Neural cell (in vitro differentiated cells): Measurements from ENCODE around the gene SERPINH1.

Experiments used
- EP300 ChIP-seq: fragments of 450-650 bp; conservative IDR thresholded peaks from 2 replicates; pipeline ENCODE4 v1.6.1; 2014; ENCODE audit warnings: antibody characterized with exemption, mild to moderate bottlenecking, moderate library complexity; ENCODE audit not compliant: poor library complexity, severe bottlenecking
- TAF1 ChIP-seq: IDR thresholded peaks from 2 replicates; pipeline ENCODE4 v1.6.1; 2012; ENCODE audit warnings: low read depth

DNA sequence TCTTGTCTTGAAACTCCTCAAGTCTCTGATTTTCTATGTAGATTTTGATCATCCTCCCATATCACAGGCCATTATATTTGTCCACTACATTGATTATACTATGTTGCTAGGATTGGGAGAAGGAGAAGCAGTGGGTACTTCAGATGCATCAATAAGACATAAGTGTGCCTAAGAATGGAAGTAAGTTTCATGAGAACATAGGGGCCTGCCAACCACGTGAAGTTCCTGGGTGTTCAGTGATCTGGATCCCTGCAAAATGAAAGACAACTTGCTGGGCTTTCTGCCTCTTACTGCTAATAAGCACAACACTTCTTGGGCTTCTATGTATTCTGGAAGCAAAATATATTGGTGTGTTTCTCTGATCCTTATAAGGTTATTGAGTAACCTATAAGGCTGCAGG lies 17.8 kb downstream of the SERPINH1 start:
- TF ChIP-seq EP300 (no peak), TAF1 (no peak)
